Uterus (tissue), 2 donors: Measurements from ENCODE around the gene GPATCH2.

Source experiments
- POLR2A ChIP-seq, 2 donors: fragments of 450-650 bp; IDR thresholded peaks; one replicate each; pipeline ENCODE4 v1.6.1; 2016; ENCODE audit warnings: antibody characterized with exemption in 2 of 2, mild to moderate bottlenecking in 1 of 2, moderate library complexity in 1 of 2
- TF ChIP-seq, protein P1 (sequence below), 4 experiments: fragments of 200-600 bp in 2 of 4; fragments of 450-650 bp in 2 of 4; sonication (generic) in 2 of 4; IDR thresholded peaks; one replicate each; pipeline ENCODE4 v1.5.1; 2016 to 2019; ENCODE audit warnings: antibody characterized with exemption in 4 of 4, mild to moderate bottlenecking in 2 of 4, moderate library complexity in 1 of 4

DNA sequence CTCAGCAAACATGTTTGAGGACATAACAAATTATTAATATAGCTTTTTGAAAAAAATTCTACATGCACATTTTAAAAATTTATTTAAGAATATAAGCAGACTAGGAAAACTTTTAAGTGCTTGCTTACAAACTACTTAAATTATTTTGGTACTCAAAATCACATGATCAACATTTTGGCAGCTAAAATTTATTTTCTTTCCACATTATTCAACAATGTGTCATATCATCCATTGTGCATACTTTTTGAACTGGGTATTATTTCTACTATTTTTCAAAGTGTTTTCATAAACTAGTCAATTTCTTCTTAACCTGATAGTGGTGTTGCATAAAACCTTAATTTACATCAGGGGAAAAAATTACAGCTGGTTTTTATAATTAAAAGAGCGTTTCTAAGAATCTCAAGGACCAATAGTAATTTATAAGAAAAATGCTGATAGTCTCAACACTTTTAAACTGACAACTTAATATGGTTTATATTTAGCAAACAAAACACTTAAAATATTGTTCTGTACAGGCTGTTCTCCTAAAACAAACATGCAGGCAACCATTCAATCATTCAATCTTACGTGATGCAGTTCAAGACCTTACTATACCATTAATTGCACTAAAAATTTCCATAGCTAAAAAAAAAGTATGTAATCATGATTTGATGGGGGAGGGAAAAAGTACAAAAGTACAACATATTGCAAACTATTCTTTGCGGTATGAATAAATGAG is 105.0 kb downstream of the GPATCH2 start:
- TF ChIP-seq, protein P1, sequence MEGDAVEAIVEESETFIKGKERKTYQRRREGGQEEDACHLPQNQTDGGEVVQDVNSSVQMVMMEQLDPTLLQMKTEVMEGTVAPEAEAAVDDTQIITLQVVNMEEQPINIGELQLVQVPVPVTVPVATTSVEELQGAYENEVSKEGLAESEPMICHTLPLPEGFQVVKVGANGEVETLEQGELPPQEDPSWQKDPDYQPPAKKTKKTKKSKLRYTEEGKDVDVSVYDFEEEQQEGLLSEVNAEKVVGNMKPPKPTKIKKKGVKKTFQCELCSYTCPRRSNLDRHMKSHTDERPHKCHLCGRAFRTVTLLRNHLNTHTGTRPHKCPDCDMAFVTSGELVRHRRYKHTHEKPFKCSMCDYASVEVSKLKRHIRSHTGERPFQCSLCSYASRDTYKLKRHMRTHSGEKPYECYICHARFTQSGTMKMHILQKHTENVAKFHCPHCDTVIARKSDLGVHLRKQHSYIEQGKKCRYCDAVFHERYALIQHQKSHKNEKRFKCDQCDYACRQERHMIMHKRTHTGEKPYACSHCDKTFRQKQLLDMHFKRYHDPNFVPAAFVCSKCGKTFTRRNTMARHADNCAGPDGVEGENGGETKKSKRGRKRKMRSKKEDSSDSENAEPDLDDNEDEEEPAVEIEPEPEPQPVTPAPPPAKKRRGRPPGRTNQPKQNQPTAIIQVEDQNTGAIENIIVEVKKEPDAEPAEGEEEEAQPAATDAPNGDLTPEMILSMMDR (IDR thresholded peaks at IDR 0.05), result no peak
- no peak for TF ChIP-seq POLR2A (IDR thresholded peaks at IDR 0.05)
